T-helper 1 cell treated with Interleukin-12 subunit alpha and Interleukin-12 subunit beta and Interleukin-4 antibody, amounts not matched to agents 30 μg/mL and 1 μg/mL, for 36 hours (primary cell): ENCODE data around the gene CNTN1.

Source experiments
- H3K27ac Mint-ChIP-seq: one replicate; pipeline ENCODE4 v1.8.0; 2021; ENCODE audit warnings: mild to moderate bottlenecking, mixed read lengths
- H3K27me3 Mint-ChIP-seq: one replicate; pipeline ENCODE4 v1.8.0; 2021; ENCODE audit warnings: low read depth, mixed read lengths
- H3K36me3 Mint-ChIP-seq: one replicate; pipeline ENCODE4 v1.8.0; 2021; ENCODE audit warnings: low read depth, mixed read lengths
- H3K4me1 Mint-ChIP-seq: one replicate; pipeline ENCODE4 v1.8.0; 2021; ENCODE audit warnings: low read depth, mixed read lengths
- H3K4me3 Mint-ChIP-seq: one replicate; pipeline ENCODE4 v1.8.0; 2021; ENCODE audit warnings: mild to moderate bottlenecking, moderate library complexity, mixed read lengths
- H3K9me3 Mint-ChIP-seq: one replicate; pipeline ENCODE4 v1.8.0; 2021; ENCODE audit warnings: mixed read lengths

CNTN1 gene

DNA sequence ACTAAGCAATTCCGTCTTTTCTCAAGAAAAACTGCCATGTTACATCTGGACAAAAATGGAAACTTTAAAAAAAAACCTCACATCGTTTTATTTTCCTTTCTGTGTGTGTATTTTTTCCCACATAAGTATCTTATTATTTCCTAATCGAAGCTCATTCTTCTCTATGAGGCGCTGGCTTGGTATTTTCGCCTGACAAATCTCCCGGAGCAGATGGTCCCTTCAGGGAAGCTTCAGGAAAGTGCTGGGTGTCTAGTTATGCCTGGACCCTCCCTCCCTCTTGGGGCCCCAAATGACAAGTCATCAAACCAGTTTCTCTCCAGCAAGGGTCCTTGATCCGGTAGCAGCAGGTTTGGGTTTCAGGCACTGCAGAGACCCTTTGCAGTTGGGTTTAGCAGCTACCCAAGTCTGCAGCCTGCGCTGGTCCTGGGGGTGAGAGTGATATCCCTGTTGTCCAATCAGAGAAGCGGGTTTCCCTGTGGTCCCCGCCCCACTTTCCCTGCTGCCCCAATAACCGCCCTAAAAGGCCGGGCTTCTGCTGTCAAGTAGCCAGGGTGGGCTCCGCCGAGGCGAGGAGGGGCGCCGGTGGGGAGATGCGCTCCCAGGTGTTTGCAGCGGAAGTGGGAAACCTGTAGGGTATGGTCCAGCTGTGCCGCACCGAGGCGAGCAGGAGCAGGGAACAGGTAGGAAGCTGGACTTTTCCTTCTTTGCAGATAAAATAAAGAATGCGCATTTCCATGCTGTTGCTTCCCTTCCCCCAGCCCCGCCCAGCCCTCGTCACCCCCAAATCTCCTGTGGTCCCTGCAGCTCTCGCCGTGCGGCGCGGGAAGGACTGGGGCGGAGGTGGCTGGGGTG, at the start of gene CNTN1:
Gene CNTN1 (plus strand): TSS at position 527 of the 852 bp plus-strand sequence.
- H3K27ac Mint-ChIP-seq = no peak within 1 kb of the TSS
- peaks cover 33% of the 10 kb centered on the region for H3K27me3 Mint-ChIP-seq
- H3K9me3 Mint-ChIP-seq = no peaks in the 10 kb centered on the region
- no peaks in the 10 kb centered on the region for H3K36me3 Mint-ChIP-seq
- H3K4me3 Mint-ChIP-seq = no peak within 1 kb of the TSS
- H3K4me1 Mint-ChIP-seq = no peaks in the 10 kb centered on the region

DNA sequence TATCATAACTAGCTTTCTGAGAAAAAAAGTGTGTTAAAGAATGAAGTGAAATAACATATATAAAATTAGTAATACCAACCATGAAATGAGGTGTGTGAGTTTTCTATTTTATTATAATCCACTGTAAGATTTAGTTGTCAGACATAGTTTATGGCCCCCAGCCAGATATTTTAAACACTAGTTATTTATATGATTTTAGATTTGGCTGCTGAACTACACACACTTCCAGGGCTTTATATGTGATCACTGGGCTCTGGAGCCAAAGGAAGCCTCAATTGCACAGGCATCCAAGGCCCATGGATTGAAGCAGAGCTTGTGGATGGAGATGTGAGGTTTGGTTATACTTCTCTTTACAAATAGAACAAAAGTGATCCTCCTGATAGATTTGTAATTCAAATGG, 48.7 kb upstream of the CNTN1 start:
- H3K9me3 Mint-ChIP-seq = peaks cover 17% of the 10 kb centered on the region
- H3K4me3 Mint-ChIP-seq = no peak overlapping the region
- no peaks in the 10 kb centered on the region for H3K36me3 Mint-ChIP-seq
- no peaks in the 10 kb centered on the region for H3K4me1 Mint-ChIP-seq
- H3K27ac Mint-ChIP-seq = no peak overlapping the region
- no peaks in the 10 kb centered on the region for H3K27me3 Mint-ChIP-seq

- Mint-ChIP-seq H3K4me1 (no peaks in the 10 kb centered on the region), H3K27me3 (no peaks in the 10 kb centered on the region), H3K4me3 (no peak overlapping the region), H3K9me3 (peaks cover 13% of the 10 kb centered on the region), H3K27ac (no peak overlapping the region), H3K36me3 (no peaks in the 10 kb centered on the region)
These were observed 48.3 kb upstream of the CNTN1 start for GRCh38 chr12:40643976-40644375.

- Mint-ChIP-seq H3K9me3 (peaks cover 11% of the 10 kb centered on the region), H3K27ac (no peak overlapping the region), H3K4me3 (no peak overlapping the region)
These were observed 47.5 kb upstream of the CNTN1 start for GRCh38 chr12:40644708-40645107.

DNA sequence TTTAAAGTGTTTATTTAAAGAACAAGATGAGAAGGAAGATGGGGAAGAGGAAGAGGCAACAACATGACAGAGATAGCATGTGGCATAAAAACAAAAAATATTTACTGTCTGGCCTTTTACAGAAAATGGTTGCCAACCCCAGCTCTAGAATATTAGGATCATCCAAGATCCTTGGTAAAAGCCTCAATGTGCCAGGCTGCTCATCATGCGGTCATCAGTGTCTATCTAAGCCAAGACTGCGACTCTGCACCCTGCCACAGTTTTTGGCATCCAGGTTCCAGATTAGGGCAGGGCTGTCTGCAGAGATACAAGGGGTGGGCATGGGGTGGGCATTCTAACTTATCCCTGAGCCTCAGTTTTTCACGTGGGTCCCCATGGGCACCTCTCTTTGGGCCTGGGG, 46.9 kb upstream of the CNTN1 start:
- peaks cover 9% of the 10 kb centered on the region for H3K9me3 Mint-ChIP-seq
- no peaks in the 10 kb centered on the region for H3K4me1 Mint-ChIP-seq
- H3K36me3 Mint-ChIP-seq = no peaks in the 10 kb centered on the region
- H3K27ac Mint-ChIP-seq = no peak overlapping the region
- H3K4me3 Mint-ChIP-seq = no peak overlapping the region
- H3K27me3 Mint-ChIP-seq = no peaks in the 10 kb centered on the region

More at GRCh38 chr12:40644708-40645107, 47.5 kb upstream of the CNTN1 start:
- Mint-ChIP-seq H3K36me3 (no peaks in the 10 kb centered on the region), H3K27me3 (no peaks in the 10 kb centered on the region), H3K4me1 (no peaks in the 10 kb centered on the region)

DNA sequence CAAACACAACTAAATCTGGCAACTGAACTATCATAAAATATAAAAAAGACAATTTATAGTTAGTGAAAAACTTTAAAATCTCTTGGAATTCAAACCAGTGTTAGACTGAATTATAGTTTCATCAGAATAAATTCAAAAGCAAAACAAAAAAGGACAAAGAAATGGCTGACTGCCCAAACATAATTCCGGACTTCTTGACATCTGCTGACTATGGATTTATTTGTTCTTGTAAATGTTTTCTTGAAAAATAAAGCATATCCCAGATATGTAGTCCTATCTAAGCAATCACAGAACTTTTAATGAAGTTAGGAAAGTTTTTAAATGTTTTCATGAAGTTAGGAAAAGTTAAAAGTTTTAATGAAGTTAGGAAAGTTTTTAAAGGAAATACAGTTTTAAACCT, 45.8 kb upstream of the CNTN1 start:
- no peaks in the 10 kb centered on the region for H3K27me3 Mint-ChIP-seq
- no peak overlapping the region for H3K4me3 Mint-ChIP-seq
- no peaks in the 10 kb centered on the region for H3K36me3 Mint-ChIP-seq
- no peaks in the 10 kb centered on the region for H3K4me1 Mint-ChIP-seq
- peaks cover 6% of the 10 kb centered on the region for H3K9me3 Mint-ChIP-seq
- H3K27ac Mint-ChIP-seq = no peak overlapping the region

GRCh38 chr12:40646911-40647310, 45.3 kb upstream of the CNTN1 start:
- Mint-ChIP-seq H3K36me3 (no peaks in the 10 kb centered on the region), H3K27ac (no peak overlapping the region), H3K27me3 (no peaks in the 10 kb centered on the region), H3K4me1 (no peaks in the 10 kb centered on the region), H3K4me3 (no peak overlapping the region), H3K9me3 (peaks cover 3% of the 10 kb centered on the region)

DNA sequence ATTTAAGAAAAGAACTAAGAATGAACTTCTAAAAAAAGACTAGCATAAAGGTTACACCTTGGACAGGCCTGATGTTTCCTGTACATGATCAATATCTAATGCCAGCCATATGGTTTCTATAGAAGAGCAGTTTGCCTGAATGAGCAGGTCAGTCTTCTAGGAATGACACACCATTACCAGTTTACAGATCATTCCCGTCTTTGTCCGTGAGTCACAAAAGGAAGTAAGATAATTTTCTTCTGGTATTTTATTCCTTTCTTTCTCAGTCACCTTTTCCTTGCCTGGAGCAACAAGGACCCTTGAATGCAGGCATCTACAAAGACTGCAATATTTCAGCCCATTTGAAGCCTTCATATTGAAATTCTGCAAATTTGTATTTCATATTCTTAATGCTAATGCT, 44.6 kb upstream of the CNTN1 start:
- peaks cover 3% of the 10 kb centered on the region for H3K9me3 Mint-ChIP-seq
- H3K36me3 Mint-ChIP-seq = no peaks in the 10 kb centered on the region
- no peak overlapping the region for H3K27ac Mint-ChIP-seq
- H3K4me1 Mint-ChIP-seq = no peaks in the 10 kb centered on the region
- no peaks in the 10 kb centered on the region for H3K27me3 Mint-ChIP-seq
- no peak overlapping the region for H3K4me3 Mint-ChIP-seq

DNA sequence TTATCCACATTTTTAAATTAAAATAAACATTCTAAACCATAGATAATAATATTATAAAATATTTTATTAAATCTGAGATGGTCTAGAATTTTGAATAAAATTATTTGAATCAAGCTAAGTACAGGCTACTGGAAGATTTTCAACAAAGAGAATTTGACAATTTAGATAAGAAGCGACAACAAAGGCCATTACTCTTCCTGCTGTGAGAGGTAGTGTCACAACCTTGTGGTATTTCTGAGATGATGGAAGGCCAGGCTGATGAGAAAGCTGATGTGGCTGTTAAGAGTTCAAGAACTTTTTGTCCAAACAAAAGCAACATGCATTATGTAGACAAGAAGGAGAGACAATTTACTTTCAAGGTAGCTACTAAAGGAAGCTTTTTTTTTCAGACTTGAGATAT, 43.7 kb upstream of the CNTN1 start:
- Mint-ChIP-seq H3K27me3 (no peaks in the 10 kb centered on the region), H3K27ac (no peak overlapping the region), H3K9me3 (no peaks in the 10 kb centered on the region), H3K4me3 (no peak overlapping the region), H3K4me1 (no peaks in the 10 kb centered on the region), H3K36me3 (no peaks in the 10 kb centered on the region)

DNA sequence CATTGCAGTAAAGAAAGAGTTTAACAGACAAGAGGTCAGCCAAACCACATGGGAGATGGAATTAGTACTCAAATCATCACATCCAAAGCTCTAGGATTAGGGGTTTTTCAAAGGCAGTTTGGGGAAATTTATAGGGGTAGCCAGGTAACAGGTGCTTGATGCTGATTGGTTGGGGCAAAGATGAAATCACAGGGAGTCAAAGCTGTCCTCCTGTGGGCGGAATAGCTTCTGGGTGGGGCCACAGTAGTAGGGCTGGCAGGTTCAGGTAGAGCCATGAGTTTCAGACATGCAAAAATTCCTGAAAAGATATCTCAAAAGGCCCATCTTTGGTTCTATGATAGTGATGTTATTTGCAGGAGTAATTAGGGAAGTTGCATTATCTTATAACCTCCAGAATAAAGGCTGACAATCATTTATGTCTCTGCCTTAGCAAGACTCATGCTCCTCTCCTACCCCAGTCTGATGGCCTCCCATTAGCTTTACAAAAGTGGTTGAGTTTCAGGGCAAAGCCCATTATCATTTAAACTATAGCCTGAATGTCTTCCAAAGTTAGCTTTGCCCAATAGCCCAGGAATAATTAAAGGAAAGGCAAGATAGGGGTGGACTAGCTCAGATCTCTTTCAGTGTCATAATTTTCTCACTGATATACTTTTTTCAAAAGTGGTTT, 42.1 kb upstream of the CNTN1 start:
- Mint-ChIP-seq H3K4me1 (no peaks in the 10 kb centered on the region), H3K27ac (no peak overlapping the region), H3K9me3 (no peaks in the 10 kb centered on the region), H3K36me3 (no peaks in the 10 kb centered on the region), H3K4me3 (no peak overlapping the region), H3K27me3 (no peaks in the 10 kb centered on the region)

DNA sequence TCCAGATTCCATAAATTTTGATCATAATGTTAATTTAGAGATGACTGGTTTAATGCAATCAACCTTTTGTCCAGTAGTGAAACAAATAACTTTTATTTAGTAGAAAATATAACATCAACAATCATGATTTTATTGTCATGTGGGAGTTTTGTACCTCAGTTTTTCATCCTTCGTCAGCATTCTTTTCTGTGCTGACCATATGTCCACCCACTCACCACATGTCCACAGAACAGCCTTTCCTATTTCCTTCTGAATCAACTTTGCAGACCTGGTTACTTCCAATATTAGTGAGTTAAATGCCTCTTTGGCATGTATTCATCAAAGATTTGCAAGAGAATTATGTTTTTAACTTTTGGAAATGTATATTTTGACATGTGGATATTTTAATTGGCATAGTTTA, 36.8 kb upstream of the CNTN1 start:
- no peak overlapping the region for H3K27ac Mint-ChIP-seq
- H3K36me3 Mint-ChIP-seq = no peaks in the 10 kb centered on the region
- H3K27me3 Mint-ChIP-seq = no peaks in the 10 kb centered on the region
- H3K4me3 Mint-ChIP-seq = no peak overlapping the region
- no peaks in the 10 kb centered on the region for H3K9me3 Mint-ChIP-seq
- no peaks in the 10 kb centered on the region for H3K4me1 Mint-ChIP-seq

- H3K4me3 Mint-ChIP-seq = no peak overlapping the region
- H3K27me3 Mint-ChIP-seq = no peaks in the 10 kb centered on the region
- H3K4me1 Mint-ChIP-seq = no peaks in the 10 kb centered on the region
- no peaks in the 10 kb centered on the region for H3K9me3 Mint-ChIP-seq
- H3K36me3 Mint-ChIP-seq = no peaks in the 10 kb centered on the region
- no peak overlapping the region for H3K27ac Mint-ChIP-seq
These were observed 29.9 kb upstream of the CNTN1 start for GRCh38 chr12:40662366-40662765.

DNA sequence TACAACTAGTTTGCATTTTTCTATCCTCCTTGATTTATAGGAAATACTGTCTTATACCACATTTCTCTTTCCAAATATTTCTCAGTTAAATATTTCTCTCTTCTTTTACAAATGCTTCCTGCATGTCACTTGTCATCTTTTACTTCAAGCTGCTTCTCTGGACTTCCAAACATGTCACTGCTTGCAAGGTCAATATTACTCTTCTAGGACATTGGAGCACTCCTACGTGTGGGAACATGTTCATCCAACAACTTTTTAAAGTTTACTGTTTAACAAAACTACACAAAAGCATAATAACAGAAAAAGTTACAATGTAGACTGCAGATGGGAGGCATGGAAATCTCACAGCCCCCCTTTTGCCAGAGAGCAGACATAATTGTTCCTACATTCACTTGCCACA, 28.5 kb upstream of the CNTN1 start:
- no peaks in the 10 kb centered on the region for H3K36me3 Mint-ChIP-seq
- H3K9me3 Mint-ChIP-seq = no peaks in the 10 kb centered on the region
- no peak overlapping the region for H3K27ac Mint-ChIP-seq
- H3K4me1 Mint-ChIP-seq = no peaks in the 10 kb centered on the region
- no peak overlapping the region for H3K4me3 Mint-ChIP-seq
- H3K27me3 Mint-ChIP-seq = no peaks in the 10 kb centered on the region

DNA sequence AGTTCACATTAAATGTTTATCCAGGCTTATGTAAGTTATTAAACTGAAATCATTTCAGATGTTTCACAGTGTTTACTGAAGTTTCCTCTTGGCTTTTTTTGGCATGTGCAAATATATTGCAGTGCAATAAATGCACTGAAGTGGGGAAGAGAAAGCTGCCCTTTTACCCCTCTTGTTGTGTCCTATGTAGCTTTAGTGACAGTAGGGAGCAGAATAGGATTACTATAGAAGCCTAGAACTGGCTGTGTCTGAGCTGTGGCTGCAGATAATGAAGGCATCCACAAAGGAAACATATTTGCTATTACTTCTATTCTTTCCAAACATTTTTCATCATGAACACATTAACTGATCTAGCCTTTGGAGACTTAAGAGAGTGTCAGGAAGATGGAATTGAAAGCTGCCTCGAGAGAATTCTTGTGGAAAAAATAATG, 24.1 kb upstream of the CNTN1 start:
- Mint-ChIP-seq H3K9me3 (no peaks in the 10 kb centered on the region), H3K4me1 (no peaks in the 10 kb centered on the region), H3K27ac (no peak overlapping the region), H3K36me3 (no peaks in the 10 kb centered on the region), H3K27me3 (no peaks in the 10 kb centered on the region), H3K4me3 (no peak overlapping the region)

DNA sequence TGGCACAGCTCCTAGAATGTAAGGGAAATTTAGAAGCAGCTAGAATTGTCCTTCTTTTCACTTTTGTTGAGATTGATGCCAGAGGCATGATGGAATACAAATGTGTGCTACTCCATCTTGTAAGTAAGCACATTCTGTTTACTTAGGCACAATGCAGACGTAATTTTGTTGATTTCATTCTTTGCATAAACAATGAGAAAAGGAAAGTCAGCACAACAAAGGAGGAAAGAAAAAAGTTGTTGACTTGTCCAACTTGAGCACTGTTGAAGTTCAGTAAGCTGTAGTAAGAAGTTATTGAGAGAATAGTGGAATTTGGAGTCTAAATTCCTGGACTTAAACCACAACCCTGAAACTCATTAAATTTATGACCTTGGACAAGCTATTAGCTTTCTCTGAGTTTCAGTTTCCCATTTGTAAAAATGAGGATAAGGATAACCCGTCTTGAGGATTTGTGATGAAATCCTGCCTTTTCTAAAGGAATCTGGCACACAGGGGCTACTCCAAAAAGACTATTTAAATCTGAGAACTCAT, 19.4 kb upstream of the CNTN1 start:
- Mint-ChIP-seq H3K27me3 (no peaks in the 10 kb centered on the region), H3K4me3 (no peak overlapping the region), H3K9me3 (no peaks in the 10 kb centered on the region), H3K27ac (no peak overlapping the region), H3K4me1 (no peaks in the 10 kb centered on the region), H3K36me3 (no peaks in the 10 kb centered on the region)
